LHCN-M2 (cell line): ENCODE data around the gene DCC. TPM values are rescaled to one million over a fixed set of nuclear protein-coding genes. Genes with fewer than 3 reads are reported as not detected.

Experiments
- DNase-seq: peaks from one replicate; pipeline ENCODE4 v3.0.0-alpha.2; 2012; ENCODE audit warnings: low read depth
- total RNA-seq: library from RNA; depleted of rRNA; stranded (reverse); fragments of >200 nt; gene quantifications from 2 replicates; pipeline ENCODE4 v1.2.3, GENCODE V29; 2014

DCC gene
- total RNA-seq, 1 experiment from 2014 or later: not detected

GRCh38 chr18:53038608-53039007 lies 698.6 kb downstream of the DCC start:
- DNase-seq: no peak

GRCh38 chr18:53040286-53040685 lies 700.3 kb downstream of the DCC start:
- DNase-seq: no peak

GRCh38 chr18:53056064-53056463 lies 716.1 kb downstream of the DCC start:
- no peak for DNase-seq

GRCh38 chr18:53070788-53071187 lies 730.8 kb downstream of the DCC start:
- DNase-seq: no peak

- DNase-seq: no peak
Observed at GRCh38 chr18:53080687-53081086, 740.7 kb downstream of the DCC start.

- no peak for DNase-seq
Observed at GRCh38 chr18:53093636-53094035, 753.6 kb downstream of the DCC start.

- no peak for DNase-seq
Observed at GRCh38 chr18:53101536-53102105, 761.6 kb downstream of the DCC start.

GRCh38 chr18:53114441-53114840 lies 774.4 kb downstream of the DCC start:
- no peak for DNase-seq

GRCh38 chr18:53115876-53116585 lies 776.0 kb downstream of the DCC start:
- no peak for DNase-seq

- DNase-seq: no peak
Observed at GRCh38 chr18:53117851-53118250, 777.9 kb downstream of the DCC start.

- no peak for DNase-seq
Observed at GRCh38 chr18:53126210-53126609, 786.2 kb downstream of the DCC start.

GRCh38 chr18:53131001-53131400 lies 791.0 kb downstream of the DCC start:
- DNase-seq: no peak

- DNase-seq: no peak
Observed at GRCh38 chr18:53134711-53135110, 794.7 kb downstream of the DCC start.

GRCh38 chr18:53135654-53136053 lies 795.7 kb downstream of the DCC start:
- no peak for DNase-seq

- no peak for DNase-seq
Observed at GRCh38 chr18:53139746-53140500, 799.9 kb downstream of the DCC start.

GRCh38 chr18:53142005-53142404 lies 802.0 kb downstream of the DCC start:
- DNase-seq: no peak

GRCh38 chr18:53147472-53147871 lies 807.5 kb downstream of the DCC start:
- no peak for DNase-seq

- DNase-seq: no peak
Observed at GRCh38 chr18:53148123-53148522, 808.1 kb downstream of the DCC start.

- DNase-seq: no peak
Observed at GRCh38 chr18:53152476-53152875, 812.5 kb downstream of the DCC start.

- no peak for DNase-seq
Observed at GRCh38 chr18:53153281-53153680, 813.3 kb downstream of the DCC start.

- DNase-seq: no peak
Observed at GRCh38 chr18:53153800-53154199, 813.8 kb downstream of the DCC start.

GRCh38 chr18:53165770-53166169 lies 825.8 kb downstream of the DCC start:
- DNase-seq: no peak

- DNase-seq: no peak
Observed at GRCh38 chr18:53169346-53169745, 829.3 kb downstream of the DCC start.
